Measurements from ENCODE around the gene NXPH1.

NXPH1 gene

DNA sequence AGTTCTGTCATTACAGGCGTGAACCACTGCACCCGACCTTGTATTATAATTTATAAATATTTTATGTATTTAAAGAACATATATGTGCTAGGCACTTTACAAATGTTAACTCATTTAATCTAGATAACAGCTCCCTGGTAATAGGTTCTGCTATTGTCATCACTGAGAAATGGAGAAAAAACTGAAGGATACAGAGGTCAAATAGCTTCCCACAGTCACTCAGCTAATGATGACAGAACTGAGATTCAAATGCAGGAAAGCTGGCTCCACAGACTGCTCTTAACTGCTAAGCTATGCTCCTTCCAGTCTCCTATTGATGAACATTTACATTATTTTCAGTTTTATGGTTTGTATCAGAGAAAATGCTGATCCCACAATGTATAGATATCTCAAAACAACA is 28.9 kb downstream of the NXPH1 start:
- no peak overlapping the region for H3K4me3 ChIP-seq (ENCODE audit: low read depth, low read length)
- no peaks in the 10 kb centered on the region for H3K79me2 ChIP-seq (ENCODE audit: control insufficient read depth, insufficient read depth, low read length, unreplicated experiment)
- no peak overlapping the region for H2AFZ ChIP-seq (ENCODE audit: low read length, unreplicated experiment)
- H3K4me1 ChIP-seq (ENCODE audit: control insufficient read depth, insufficient read depth, low read length, unreplicated experiment) = no peaks in the 10 kb centered on the region
- no peaks in the 10 kb centered on the region for H3K27me3 ChIP-seq (ENCODE audit: insufficient read depth, low read length)
- H3K36me3 ChIP-seq (ENCODE audit: insufficient read depth, low read length) = no peaks in the 10 kb centered on the region
- no peak overlapping the region for H3K27ac ChIP-seq (ENCODE audit: low read depth, low read length)

DNA sequence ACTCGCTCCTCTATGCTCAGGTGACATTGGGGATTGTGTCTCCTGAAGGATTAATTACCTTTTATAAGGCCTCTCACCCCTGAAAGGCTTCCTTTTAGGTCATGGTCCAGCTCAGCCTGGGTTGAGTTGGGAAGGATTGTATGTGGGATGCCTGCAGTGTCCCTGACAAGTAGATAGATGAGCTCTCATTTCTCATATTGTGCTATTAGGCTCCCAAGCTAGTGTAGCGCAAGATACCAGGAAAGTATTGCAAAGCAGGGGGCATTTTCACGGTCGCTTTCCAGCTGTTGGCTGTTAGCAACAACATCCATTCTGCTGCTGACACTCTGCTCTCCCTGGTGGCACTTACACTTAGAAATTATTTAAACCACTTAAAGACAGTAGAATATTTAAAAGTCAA is 31.9 kb downstream of the NXPH1 start:
- Histone ChIP-seq H3K27me3 (ENCODE audit: insufficient read depth, low read length) (no peaks in the 10 kb centered on the region), H3K4me3 (ENCODE audit: low read depth, low read length) (no peak overlapping the region), H2AFZ (ENCODE audit: low read length, unreplicated experiment) (no peak overlapping the region), H3K27ac (ENCODE audit: low read depth, low read length) (no peak overlapping the region), H3K4me1 (ENCODE audit: control insufficient read depth, insufficient read depth, low read length, unreplicated experiment) (no peaks in the 10 kb centered on the region), H3K79me2 (ENCODE audit: control insufficient read depth, insufficient read depth, low read length, unreplicated experiment) (no peaks in the 10 kb centered on the region), H3K36me3 (ENCODE audit: insufficient read depth, low read length) (no peaks in the 10 kb centered on the region)

DNA sequence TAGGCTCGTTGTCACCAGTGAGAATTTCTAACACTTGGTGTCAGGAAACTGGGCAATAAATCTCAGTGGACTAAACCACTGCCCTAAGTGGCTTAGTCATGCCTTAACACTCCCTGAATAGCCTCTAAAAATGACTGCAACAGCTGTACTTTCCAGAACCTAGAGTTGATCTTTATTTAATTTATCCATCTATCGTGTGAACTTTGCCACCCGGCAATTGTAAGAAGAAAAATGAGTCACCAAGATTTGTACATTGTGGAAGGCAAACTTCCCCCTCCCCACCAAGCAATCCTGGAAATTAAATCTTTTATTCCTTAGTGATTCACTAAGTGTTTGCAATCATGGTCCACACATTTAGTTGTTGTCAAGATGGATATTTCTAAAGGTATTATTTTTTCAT is 47.1 kb downstream of the NXPH1 start:
- Histone ChIP-seq H3K27me3 (ENCODE audit: insufficient read depth, low read length) (no peaks in the 10 kb centered on the region), H2AFZ (ENCODE audit: low read length, unreplicated experiment) (no peak overlapping the region), H3K79me2 (ENCODE audit: control insufficient read depth, insufficient read depth, low read length, unreplicated experiment) (no peaks in the 10 kb centered on the region), H3K36me3 (ENCODE audit: insufficient read depth, low read length) (no peaks in the 10 kb centered on the region), H3K27ac (ENCODE audit: low read depth, low read length) (no peak overlapping the region), H3K4me1 (ENCODE audit: control insufficient read depth, insufficient read depth, low read length, unreplicated experiment) (no peaks in the 10 kb centered on the region), H3K4me3 (ENCODE audit: low read depth, low read length) (no peak overlapping the region)

- H3K4me1 ChIP-seq (ENCODE audit: control insufficient read depth, insufficient read depth, low read length, unreplicated experiment) = no peaks in the 10 kb centered on the region
- no peak overlapping the region for H3K27ac ChIP-seq (ENCODE audit: low read depth, low read length)
- no peak overlapping the region for H3K4me3 ChIP-seq (ENCODE audit: low read depth, low read length)
- no peaks in the 10 kb centered on the region for H3K27me3 ChIP-seq (ENCODE audit: insufficient read depth, low read length)
- no peaks in the 10 kb centered on the region for H3K79me2 ChIP-seq (ENCODE audit: control insufficient read depth, insufficient read depth, low read length, unreplicated experiment)
- no peaks in the 10 kb centered on the region for H3K36me3 ChIP-seq (ENCODE audit: insufficient read depth, low read length)
- H2AFZ ChIP-seq (ENCODE audit: low read length, unreplicated experiment) = no peak overlapping the region
These were observed 47.7 kb downstream of the NXPH1 start for GRCh38 chr7:8481096-8481495.

DNA sequence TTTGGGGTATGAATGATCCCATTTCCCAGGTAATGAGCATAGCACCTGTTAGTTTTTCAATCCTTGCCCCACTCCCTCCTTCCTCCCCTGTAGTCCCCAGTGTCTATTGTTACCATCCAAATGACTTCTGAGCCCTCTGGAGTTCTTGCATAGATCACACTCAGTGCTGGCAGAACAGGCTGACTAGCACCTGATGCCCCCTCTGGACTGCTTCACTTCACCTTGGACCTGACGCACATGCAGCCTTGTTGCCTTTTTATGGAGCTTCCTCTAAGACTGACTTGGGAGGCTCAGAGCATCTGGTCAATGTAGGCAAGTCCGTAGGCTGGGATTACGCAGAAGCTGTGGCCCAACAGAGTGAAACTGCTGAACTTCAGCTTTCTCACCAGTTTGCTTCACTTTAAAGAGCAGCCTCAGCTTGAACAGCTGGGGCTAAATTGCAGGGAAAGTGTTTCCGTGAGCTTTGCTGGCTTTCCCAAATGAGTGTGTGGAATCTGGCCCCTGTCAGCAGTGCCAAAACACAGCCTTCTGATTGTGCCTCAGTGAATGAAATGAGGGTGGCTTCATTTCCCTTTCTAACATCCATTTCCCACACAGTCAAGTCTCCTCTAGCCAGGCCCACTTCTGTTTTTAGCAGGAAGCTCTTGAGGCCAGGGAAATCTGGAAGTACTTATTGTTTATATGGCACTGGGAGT is 48.5 kb downstream of the NXPH1 start:
- Histone ChIP-seq H3K36me3 (ENCODE audit: insufficient read depth, low read length) (no peaks in the 10 kb centered on the region), H3K27me3 (ENCODE audit: insufficient read depth, low read length) (no peaks in the 10 kb centered on the region), H3K4me1 (ENCODE audit: control insufficient read depth, insufficient read depth, low read length, unreplicated experiment) (no peaks in the 10 kb centered on the region), H2AFZ (ENCODE audit: low read length, unreplicated experiment) (no peak overlapping the region), H3K79me2 (ENCODE audit: control insufficient read depth, insufficient read depth, low read length, unreplicated experiment) (no peaks in the 10 kb centered on the region), H3K27ac (ENCODE audit: low read depth, low read length) (no peak overlapping the region), H3K4me3 (ENCODE audit: low read depth, low read length) (no peak overlapping the region)

DNA sequence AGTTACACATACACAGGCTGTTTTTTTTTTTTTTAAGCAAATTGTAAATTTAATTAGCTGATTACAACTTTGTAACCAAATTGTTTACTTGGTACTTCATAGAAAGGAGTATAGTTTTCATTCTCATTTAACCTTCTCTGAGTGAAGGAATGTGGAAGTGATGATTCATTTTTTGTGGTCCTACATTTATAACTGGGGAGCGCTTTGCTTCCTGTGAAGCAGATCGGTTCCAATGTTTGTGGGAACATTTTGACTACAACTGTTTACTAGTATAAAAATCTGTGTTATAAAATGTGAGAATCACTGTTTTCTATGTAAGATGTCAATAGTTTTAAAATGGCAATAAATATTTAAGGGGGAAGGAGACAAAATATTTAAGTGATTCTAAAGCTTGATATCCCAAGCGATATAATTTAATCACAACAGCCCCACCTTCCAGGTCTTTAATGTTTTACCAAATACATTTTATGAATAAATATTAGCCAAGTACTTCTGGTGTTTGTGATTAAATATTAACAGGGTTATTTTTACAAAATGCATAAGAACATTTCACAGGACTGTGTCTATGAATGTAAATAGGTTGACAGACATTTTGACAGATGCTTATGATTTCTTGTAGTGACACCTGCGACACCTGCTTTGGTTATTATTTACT is 57.1 kb downstream of the NXPH1 start:
- Histone ChIP-seq H3K4me3 (ENCODE audit: low read depth, low read length) (no peak overlapping the region), H3K27ac (ENCODE audit: low read depth, low read length) (no peak overlapping the region), H3K4me1 (ENCODE audit: control insufficient read depth, insufficient read depth, low read length, unreplicated experiment) (no peaks in the 10 kb centered on the region), H3K79me2 (ENCODE audit: control insufficient read depth, insufficient read depth, low read length, unreplicated experiment) (no peaks in the 10 kb centered on the region), H2AFZ (ENCODE audit: low read length, unreplicated experiment) (no peak overlapping the region), H3K27me3 (ENCODE audit: insufficient read depth, low read length) (no peaks in the 10 kb centered on the region), H3K36me3 (ENCODE audit: insufficient read depth, low read length) (no peaks in the 10 kb centered on the region)

GRCh38 chr7:8491106-8491505 is 57.7 kb downstream of the NXPH1 start:
- H3K27ac ChIP-seq (ENCODE audit: low read depth, low read length) = no peak overlapping the region
- no peak overlapping the region for H3K4me3 ChIP-seq (ENCODE audit: low read depth, low read length)
- no peak overlapping the region for H2AFZ ChIP-seq (ENCODE audit: low read length, unreplicated experiment)
- no peaks in the 10 kb centered on the region for H3K4me1 ChIP-seq (ENCODE audit: control insufficient read depth, insufficient read depth, low read length, unreplicated experiment)
- H3K27me3 ChIP-seq (ENCODE audit: insufficient read depth, low read length) = no peaks in the 10 kb centered on the region
- H3K36me3 ChIP-seq (ENCODE audit: insufficient read depth, low read length) = no peaks in the 10 kb centered on the region
- H3K79me2 ChIP-seq (ENCODE audit: control insufficient read depth, insufficient read depth, low read length, unreplicated experiment) = no peaks in the 10 kb centered on the region

GRCh38 chr7:8491544-8492489 is 58.4 kb downstream of the NXPH1 start:
- Histone ChIP-seq H3K4me1 (ENCODE audit: control insufficient read depth, insufficient read depth, low read length, unreplicated experiment) (no peaks in the 10 kb centered on the region), H3K27ac (ENCODE audit: low read depth, low read length) (no peak overlapping the region), H2AFZ (ENCODE audit: low read length, unreplicated experiment) (no peak overlapping the region), H3K36me3 (ENCODE audit: insufficient read depth, low read length) (no peaks in the 10 kb centered on the region), H3K79me2 (ENCODE audit: control insufficient read depth, insufficient read depth, low read length, unreplicated experiment) (no peaks in the 10 kb centered on the region), H3K27me3 (ENCODE audit: insufficient read depth, low read length) (no peaks in the 10 kb centered on the region), H3K4me3 (ENCODE audit: low read depth, low read length) (no peak overlapping the region)

GRCh38 chr7:8499128-8499527 is 65.7 kb downstream of the NXPH1 start:
- Histone ChIP-seq H3K36me3 (ENCODE audit: insufficient read depth, low read length) (no peaks in the 10 kb centered on the region), H3K4me1 (ENCODE audit: control insufficient read depth, insufficient read depth, low read length, unreplicated experiment) (no peaks in the 10 kb centered on the region), H2AFZ (ENCODE audit: low read length, unreplicated experiment) (no peak overlapping the region), H3K27ac (ENCODE audit: low read depth, low read length) (no peak overlapping the region), H3K4me3 (ENCODE audit: low read depth, low read length) (no peak overlapping the region), H3K79me2 (ENCODE audit: control insufficient read depth, insufficient read depth, low read length, unreplicated experiment) (no peaks in the 10 kb centered on the region), H3K27me3 (ENCODE audit: insufficient read depth, low read length) (no peaks in the 10 kb centered on the region)

DNA sequence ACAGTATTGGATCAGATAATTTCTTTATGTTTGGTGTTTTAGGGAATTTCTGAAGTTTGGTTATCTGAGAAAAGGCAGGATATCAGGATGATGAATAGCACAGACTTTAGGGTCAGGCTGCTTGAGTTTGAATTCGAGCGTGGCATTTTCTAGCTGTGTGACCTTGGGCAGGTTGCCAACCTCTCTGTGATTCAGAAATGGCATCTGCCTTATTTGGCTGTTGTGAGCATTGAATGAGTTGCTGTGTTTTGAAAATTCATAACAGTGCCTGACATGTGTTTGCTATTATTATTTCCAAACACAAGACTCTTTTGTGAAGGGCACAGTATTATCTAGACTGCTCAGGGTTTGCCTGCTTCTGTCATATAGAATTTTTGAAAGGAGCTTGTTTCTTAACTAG is 66.9 kb downstream of the NXPH1 start:
- no peak overlapping the region for H3K4me3 ChIP-seq (ENCODE audit: low read depth, low read length)
- H3K27me3 ChIP-seq (ENCODE audit: insufficient read depth, low read length) = no peaks in the 10 kb centered on the region
- no peak overlapping the region for H3K27ac ChIP-seq (ENCODE audit: low read depth, low read length)
- no peaks in the 10 kb centered on the region for H3K4me1 ChIP-seq (ENCODE audit: control insufficient read depth, insufficient read depth, low read length, unreplicated experiment)
- no peaks in the 10 kb centered on the region for H3K36me3 ChIP-seq (ENCODE audit: insufficient read depth, low read length)
- no peak overlapping the region for H2AFZ ChIP-seq (ENCODE audit: low read length, unreplicated experiment)
- H3K79me2 ChIP-seq (ENCODE audit: control insufficient read depth, insufficient read depth, low read length, unreplicated experiment) = no peaks in the 10 kb centered on the region

Measured in ACC112 (cell line).